Hematopoietic multipotent progenitor cell treated with erythropoietin and hydrocortisone succinate and interleukin-3 and kit ligand, for 8 days (in vitro differentiated cells): ENCODE results near the gene SPOCK1.

Experiments used
- DNase-seq: peaks from one replicate; pipeline ENCODE4 v3.0.0-alpha.2; 2015

SPOCK1 gene

DNA sequence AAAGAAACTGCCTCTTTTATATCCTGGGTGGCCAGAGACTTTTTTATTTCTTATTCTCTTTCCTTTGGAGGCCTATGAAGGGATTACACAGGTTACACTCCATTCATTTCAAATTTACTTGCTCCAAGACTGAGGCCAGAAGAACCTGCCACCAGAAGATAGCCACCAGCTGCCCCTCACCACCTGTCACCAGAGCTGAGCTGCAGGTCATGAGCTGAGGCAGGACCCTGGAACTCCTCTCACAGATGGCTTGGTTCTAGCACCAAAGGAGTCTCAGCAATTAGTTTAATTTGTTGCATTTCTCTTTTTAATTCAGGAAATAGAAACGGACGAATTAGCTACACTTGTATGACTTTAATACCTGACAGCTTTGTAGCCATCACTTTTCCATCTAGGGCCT, 313.9 kb downstream of the SPOCK1 start:
- DNase-seq: no peak

GRCh38 chr5:137184734-137185133, 314.4 kb downstream of the SPOCK1 start:
- DNase-seq: no peak

DNA sequence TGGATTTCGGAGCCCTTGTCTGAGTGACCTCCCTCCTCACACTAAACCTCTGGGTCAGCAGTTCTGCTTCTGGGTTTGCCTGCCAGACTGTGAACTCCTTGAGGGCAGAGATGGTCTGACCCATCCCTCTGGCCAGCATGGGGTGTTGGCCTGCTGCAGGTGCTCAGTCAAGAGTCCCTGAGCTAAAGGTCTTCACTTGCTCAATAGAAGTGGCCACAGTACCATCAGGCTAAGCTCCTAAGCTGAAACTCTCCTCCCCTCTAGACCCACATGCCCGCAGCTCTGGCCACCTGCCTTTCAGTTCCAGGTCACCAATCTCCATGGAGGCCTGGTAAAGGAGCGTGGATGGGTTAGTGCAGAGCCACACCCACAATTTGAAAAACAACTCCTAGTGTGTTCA, 316.6 kb downstream of the SPOCK1 start:
- no peak for DNase-seq

DNA sequence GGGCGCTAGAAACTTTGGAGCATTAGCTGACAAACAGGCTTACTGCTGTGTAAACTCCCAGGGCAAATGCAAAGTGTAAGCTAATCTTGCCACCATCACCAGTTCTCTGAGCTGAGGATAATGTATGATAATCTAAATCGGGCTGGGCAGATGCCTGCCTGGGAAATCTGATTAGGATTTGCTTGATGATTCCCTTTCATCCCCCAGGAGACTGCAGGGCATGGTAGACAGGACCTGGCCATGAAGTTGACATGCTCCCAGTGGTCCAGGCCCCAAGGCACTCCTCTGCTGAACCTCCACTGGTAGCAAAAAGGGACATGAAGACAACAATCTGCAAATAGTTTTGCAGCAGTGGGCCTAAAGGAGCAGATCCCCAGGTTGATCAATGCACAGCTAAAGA, 317.5 kb downstream of the SPOCK1 start:
- no peak for DNase-seq

- no peak for DNase-seq
Observed at GRCh38 chr5:137179203-137179602, 319.9 kb downstream of the SPOCK1 start.

DNA sequence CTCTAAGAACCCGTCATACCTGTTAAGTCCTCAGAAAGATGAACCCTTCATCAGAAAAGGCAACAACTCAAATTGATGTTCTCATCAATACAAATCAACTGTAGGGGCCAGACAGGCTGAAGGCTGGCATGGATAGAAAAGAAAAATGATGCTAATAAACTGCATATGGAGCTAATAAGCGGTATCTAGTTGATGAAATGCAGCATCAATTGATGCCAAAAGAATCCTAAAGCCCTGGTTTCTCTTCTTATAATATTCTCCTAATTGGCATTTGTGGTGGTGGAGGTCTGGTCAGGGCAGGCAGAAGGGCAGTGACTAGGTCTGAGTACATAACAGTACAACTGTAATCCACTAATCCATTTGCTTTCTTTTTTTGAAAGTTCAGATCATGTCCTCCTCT, 322.5 kb downstream of the SPOCK1 start:
- DNase-seq: no peak

- DNase-seq: no peak
Observed at GRCh38 chr5:137176126-137176525, 323.0 kb downstream of the SPOCK1 start.

- no peak for DNase-seq
Observed at GRCh38 chr5:137174196-137174595, 324.9 kb downstream of the SPOCK1 start.

- no peak for DNase-seq
Observed at GRCh38 chr5:137172258-137172657, 326.9 kb downstream of the SPOCK1 start.

- DNase-seq: no peak
Observed at GRCh38 chr5:137167187-137167586, 331.9 kb downstream of the SPOCK1 start.

DNA sequence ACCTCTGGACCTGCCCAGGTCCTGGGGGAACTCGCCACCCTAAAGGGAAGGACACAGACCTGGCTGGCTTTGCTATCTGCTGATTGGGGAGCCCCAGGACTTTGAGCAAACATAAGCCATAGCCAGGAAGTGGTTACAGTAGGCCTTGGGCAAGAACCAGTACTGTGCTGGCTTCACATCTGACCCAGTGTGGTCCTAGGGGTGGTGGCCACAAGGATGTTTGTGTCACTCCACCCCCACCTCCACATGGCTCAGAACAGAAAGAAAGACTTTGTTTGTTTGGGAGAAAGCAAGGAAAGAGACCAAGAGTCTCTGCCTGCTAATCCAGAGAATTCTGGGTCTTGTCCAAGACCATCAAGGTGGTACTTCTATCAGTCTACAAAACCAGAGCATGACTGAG, 334.2 kb downstream of the SPOCK1 start:
- no peak for DNase-seq

DNA sequence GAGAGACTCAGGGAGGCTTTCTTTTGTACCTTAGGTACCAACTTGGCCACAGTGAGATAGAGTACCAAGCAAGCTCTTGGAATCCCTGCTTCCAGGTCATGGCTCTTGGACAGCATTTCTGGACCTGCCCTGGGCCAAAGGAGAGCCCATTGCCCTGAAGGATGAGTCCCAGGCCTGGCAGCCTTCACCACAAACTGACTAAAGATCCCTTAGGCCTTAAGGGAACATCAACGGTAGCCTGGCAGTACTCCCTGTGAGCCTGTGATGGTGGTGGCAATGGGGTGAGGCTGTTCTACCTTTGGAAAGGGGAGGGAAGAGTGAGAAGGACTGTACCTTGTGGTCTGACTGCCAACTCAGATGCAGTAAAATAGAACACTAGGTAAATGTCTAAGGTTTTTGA, 334.6 kb downstream of the SPOCK1 start:
- DNase-seq: no peak

DNA sequence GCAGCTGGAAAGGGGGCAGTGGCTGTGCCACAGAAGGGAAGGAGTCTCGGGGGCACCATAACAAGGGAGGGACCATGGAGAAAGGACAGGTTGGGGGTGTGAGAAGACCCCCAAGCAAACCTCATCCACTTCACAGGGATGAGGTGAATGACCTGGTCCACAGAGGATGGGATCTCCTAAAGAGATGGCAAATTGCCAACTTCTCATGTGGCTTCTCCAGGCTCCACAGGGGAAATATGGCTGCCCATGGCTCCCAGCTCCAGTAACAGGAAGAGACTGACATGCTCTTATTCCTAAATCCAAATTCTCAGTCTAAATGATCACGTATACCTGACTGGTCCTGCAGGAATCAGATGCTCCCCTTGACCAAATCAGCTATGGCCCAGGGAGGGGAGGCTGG, 340.4 kb downstream of the SPOCK1 start:
- DNase-seq: no peak

DNA sequence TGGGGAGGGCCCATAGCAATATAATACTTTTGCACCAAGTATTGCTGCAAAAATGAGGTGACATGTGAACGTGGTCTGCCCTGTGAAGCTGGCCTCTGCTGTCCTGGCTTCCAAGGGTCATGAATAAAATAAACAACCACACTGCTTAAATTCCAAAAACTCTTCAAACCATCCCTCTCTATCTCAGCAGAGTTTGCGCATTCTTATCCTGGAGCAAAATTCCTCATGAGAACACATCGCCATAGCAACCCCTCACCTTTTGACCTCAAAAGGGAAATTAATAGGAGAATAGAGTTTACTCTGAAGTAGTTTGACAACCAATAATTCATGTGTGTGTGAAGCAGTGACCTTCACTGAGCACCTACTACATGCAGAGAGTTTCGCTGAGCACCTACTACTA, 342.9 kb downstream of the SPOCK1 start:
- DNase-seq: no peak

- no peak for DNase-seq
Observed at GRCh38 chr5:137155261-137156000, 343.7 kb downstream of the SPOCK1 start.

GRCh38 chr5:137152616-137153015, 346.5 kb downstream of the SPOCK1 start:
- DNase-seq: no peak

- no peak for DNase-seq
Observed at GRCh38 chr5:137148655-137149054, 350.5 kb downstream of the SPOCK1 start.

GRCh38 chr5:137148159-137148558, 351.0 kb downstream of the SPOCK1 start:
- DNase-seq: no peak

DNA sequence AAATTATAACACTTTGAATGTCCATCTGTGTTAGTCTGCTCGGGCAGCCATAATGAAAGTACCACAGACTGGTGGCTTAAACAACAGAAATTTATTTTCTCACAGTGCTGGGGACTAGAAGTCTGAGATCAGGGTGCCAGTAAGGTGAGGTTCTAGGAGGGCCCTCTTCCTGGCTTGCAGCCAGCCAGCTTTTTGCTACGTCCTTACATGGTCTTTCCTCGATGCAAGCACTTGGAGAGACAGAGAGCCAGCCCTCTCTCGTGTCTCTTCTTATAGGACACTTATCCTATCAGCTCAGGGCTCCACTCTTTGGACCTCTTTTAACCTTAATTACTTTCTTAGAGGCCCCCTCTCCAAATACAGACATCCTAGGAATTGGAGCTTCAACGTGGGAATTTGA, 351.8 kb downstream of the SPOCK1 start:
- no peak for DNase-seq

GRCh38 chr5:137146402-137146890, 352.7 kb downstream of the SPOCK1 start:
- DNase-seq: no peak

- DNase-seq: no peak
Observed at GRCh38 chr5:137145721-137146120, 353.4 kb downstream of the SPOCK1 start.

DNA sequence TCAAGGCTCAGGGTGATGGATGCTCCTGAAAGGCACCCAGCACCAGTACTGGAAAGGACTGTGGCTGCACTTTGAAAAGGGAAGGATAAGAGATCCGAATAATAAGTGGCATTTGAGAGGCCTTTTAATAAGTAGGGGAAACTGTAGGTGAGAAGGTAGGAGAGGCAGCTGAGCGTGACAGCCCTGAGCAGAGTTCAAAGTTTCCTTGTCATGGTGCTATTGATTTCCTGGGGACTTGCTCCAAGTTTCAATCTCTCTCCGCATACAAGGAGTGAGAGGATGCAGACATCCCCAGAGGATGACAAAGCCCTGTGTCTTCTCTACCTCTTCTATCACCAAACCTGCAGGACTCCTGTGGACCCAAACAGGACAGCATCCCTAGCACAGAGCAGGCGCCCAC, 354.5 kb downstream of the SPOCK1 start:
- no peak for DNase-seq

DNA sequence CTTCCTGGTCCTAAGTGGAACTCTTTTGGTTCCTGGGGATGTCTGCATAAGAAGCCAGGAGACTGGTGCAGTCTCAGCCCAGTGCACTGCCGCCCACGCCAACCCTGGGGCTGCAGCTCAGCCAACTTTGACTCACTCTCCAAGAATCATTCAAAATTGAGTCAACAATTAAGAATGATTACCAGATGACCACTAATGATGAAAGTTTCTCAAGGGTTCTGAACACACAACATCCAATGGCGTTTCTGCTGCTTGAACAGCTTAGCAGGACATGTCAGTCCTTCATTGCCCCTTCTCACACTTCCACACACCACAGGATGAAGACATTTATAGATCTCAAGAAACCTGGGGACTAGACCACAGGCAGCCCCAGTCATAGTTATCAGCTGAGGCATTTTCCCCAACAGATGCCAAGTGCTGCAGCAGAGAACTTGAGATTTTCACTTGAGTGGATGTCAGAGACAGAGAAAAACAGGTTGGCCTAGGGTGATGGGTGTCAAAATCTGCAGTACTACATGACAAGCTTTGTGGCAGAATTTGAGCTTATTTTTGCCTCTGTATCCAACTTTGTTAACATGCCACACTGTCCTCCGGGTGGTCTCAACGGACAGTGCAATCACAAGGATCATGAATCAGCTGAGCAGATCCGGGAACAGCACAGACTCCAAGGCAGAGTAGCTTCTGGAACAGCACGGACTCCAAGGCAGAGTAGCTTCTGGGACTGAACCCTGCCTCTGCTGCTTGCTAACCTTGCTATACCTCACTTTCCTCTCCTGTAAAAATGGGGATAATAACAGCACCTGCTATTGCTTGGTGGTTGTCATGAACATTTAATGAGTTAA, 356.1 kb downstream of the SPOCK1 start:
- DNase-seq: no peak

DNA sequence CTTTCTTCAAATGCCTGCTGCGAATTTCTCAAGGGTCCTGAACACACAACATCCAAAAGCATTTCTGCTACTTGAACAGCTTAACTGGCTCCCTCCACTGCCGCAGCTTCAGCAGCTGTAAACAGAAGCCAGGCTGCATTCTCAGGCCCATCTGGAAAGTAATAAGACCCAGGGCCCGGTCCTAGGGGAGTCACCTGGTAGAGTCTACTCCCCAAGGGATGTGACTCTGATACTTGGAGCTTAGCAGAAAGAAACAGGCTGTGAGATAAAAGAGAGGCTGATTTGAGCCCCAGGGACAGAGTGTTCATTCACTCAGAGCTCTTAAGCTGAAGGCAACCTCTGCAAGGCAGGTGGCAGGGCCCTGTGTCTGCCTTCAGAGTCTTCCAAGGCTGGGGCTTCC, 356.8 kb downstream of the SPOCK1 start:
- DNase-seq: no peak
